C4-2B (cell line): ENCODE measurements around the gene ZNF212.

Experiments used
- CTCF ChIP-seq: fragments of 450-650 bp; conservative IDR thresholded peaks from 2 replicates; pipeline ENCODE4 v1.5.1; 2017; ENCODE audit warnings: mild to moderate bottlenecking
- ZFX ChIP-seq: fragments of 450-650 bp; IDR thresholded peaks from 2 replicates; pipeline ENCODE4 v1.6.1; 2017

- TF ChIP-seq CTCF: no peak
- TF ChIP-seq ZFX: no peak
Observed at GRCh38 chr7:149291036-149291780, 51.8 kb downstream of the ZNF212 start.
